ENCODE measurements around the gene SNCG. TPM values are rescaled to one million over a fixed set of nuclear protein-coding genes. Genes with fewer than 3 reads are reported as not detected.
A peak's percentile ranks its signal among the peaks of the same experiment; 100 is the strongest.
"Not testable (repeated sequence)": the region's sequence is repeated elsewhere in the genome, so short reads cannot be mapped to it uniquely, and the experiment has no call there.

Gene SNCG
- polyA plus RNA-seq, 2 donors = 19.1 to 74.0 TPM

GRCh38 chr10:86944471-86944870 is 13.9 kb upstream of the SNCG start:
- Histone ChIP-seq H3K4me3 (ENCODE audit: low read depth in 1 of 2, low read length in 2 of 2) (no peak overlapping the region), H3K27ac (ENCODE audit: low read depth in 2 of 2, low read length in 1 of 2) (no peak overlapping the region), H3K36me3 (ENCODE audit: control insufficient read depth in 2 of 2, insufficient read depth in 2 of 2, low read length in 1 of 2) (no peaks in the 10 kb centered on the region), H3K9me3 (ENCODE audit: control insufficient read depth in 2 of 2, insufficient read depth in 1 of 2, low read depth in 1 of 2, low read length in 1 of 2) (no peaks in the 10 kb centered on the region), H3K4me1 (ENCODE audit: control insufficient read depth in 2 of 2, insufficient read depth in 2 of 2, low read length in 1 of 2) (peaks cover 1 to 14% of the 10 kb centered on the region in 2 donors), H3K27me3 (ENCODE audit: control insufficient read depth in 1 of 2, insufficient read depth in 2 of 2, low read length in 2 of 2) (no peaks in the 10 kb centered on the region)

GRCh38 chr10:86944907-86945306 is 13.5 kb upstream of the SNCG start:
- Histone ChIP-seq H3K9me3 (ENCODE audit: control insufficient read depth in 2 of 2, insufficient read depth in 1 of 2, low read depth in 1 of 2, low read length in 1 of 2) (no peaks in the 10 kb centered on the region), H3K27ac (ENCODE audit: low read depth in 2 of 2, low read length in 1 of 2) (peak overlapping the region in 1 of 2 donors; percentile 7), H3K4me3 (ENCODE audit: low read depth in 1 of 2, low read length in 2 of 2) (no peak overlapping the region), H3K36me3 (ENCODE audit: control insufficient read depth in 2 of 2, insufficient read depth in 2 of 2, low read length in 1 of 2) (no peaks in the 10 kb centered on the region), H3K4me1 (ENCODE audit: control insufficient read depth in 2 of 2, insufficient read depth in 2 of 2, low read length in 1 of 2) (peaks cover 0 to 11% of the 10 kb centered on the region in 2 donors), H3K27me3 (ENCODE audit: control insufficient read depth in 1 of 2, insufficient read depth in 2 of 2, low read length in 2 of 2) (no peaks in the 10 kb centered on the region)
- WGBS, 2 donors = 88 to 97% methylated on average over 3 of the region's 3 CpGs

GRCh38 chr10:86945361-86946212 is 12.8 kb upstream of the SNCG start:
- Histone ChIP-seq H3K27me3 (ENCODE audit: control insufficient read depth in 1 of 2, insufficient read depth in 2 of 2, low read length in 2 of 2) (no peaks in the 10 kb centered on the region), H3K27ac (ENCODE audit: low read depth in 2 of 2, low read length in 1 of 2) (no peak overlapping the region), H3K36me3 (ENCODE audit: control insufficient read depth in 2 of 2, insufficient read depth in 2 of 2, low read length in 1 of 2) (no peaks in the 10 kb centered on the region), H3K4me1 (ENCODE audit: control insufficient read depth in 2 of 2, insufficient read depth in 2 of 2, low read length in 1 of 2) (peaks cover 0 to 11% of the 10 kb centered on the region in 2 donors), H3K9me3 (ENCODE audit: control insufficient read depth in 2 of 2, insufficient read depth in 1 of 2, low read depth in 1 of 2, low read length in 1 of 2) (no peaks in the 10 kb centered on the region), H3K4me3 (ENCODE audit: low read depth in 1 of 2, low read length in 2 of 2) (no peak overlapping the region)
- WGBS, 2 donors = 69 to 73% methylated on average over 18 of the region's 18 CpGs

GRCh38 chr10:86946213-86947155 is 11.9 kb upstream of the SNCG start:
- WGBS, 2 donors = 79 to 84% methylated on average over 13 of the region's 13 CpGs
- Histone ChIP-seq H3K36me3 (ENCODE audit: control insufficient read depth in 2 of 2, insufficient read depth in 2 of 2, low read length in 1 of 2) (no peaks in the 10 kb centered on the region), H3K27me3 (ENCODE audit: control insufficient read depth in 1 of 2, insufficient read depth in 2 of 2, low read length in 2 of 2) (no peaks in the 10 kb centered on the region), H3K4me1 (ENCODE audit: control insufficient read depth in 2 of 2, insufficient read depth in 2 of 2, low read length in 1 of 2) (peaks cover 0 to 11% of the 10 kb centered on the region in 2 donors), H3K4me3 (ENCODE audit: low read depth in 1 of 2, low read length in 2 of 2) (no peak overlapping the region), H3K9me3 (ENCODE audit: control insufficient read depth in 2 of 2, insufficient read depth in 1 of 2, low read depth in 1 of 2, low read length in 1 of 2) (no peaks in the 10 kb centered on the region), H3K27ac (ENCODE audit: low read depth in 2 of 2, low read length in 1 of 2) (no peak overlapping the region)

GRCh38 chr10:86947806-86948205 is 10.6 kb upstream of the SNCG start:
- H3K9me3 ChIP-seq (ENCODE audit: control insufficient read depth in 2 of 2, insufficient read depth in 1 of 2, low read depth in 1 of 2, low read length in 1 of 2); H3K27ac ChIP-seq (ENCODE audit: low read depth in 2 of 2, low read length in 1 of 2); H3K4me3 ChIP-seq (ENCODE audit: low read depth in 1 of 2, low read length in 2 of 2); H3K27me3 ChIP-seq (ENCODE audit: control insufficient read depth in 1 of 2, insufficient read depth in 2 of 2, low read length in 2 of 2); H3K4me1 ChIP-seq (ENCODE audit: control insufficient read depth in 2 of 2, insufficient read depth in 2 of 2, low read length in 1 of 2); H3K36me3 ChIP-seq (ENCODE audit: control insufficient read depth in 2 of 2, insufficient read depth in 2 of 2, low read length in 1 of 2): not testable (repeated sequence)
- 92 to 94% methylated on average over 4 of the region's 4 CpGs for WGBS, 2 donors

GRCh38 chr10:86950349-86950748 is 8.1 kb upstream of the SNCG start:
- Histone ChIP-seq H3K36me3 (ENCODE audit: control insufficient read depth in 2 of 2, insufficient read depth in 2 of 2, low read length in 1 of 2) (no peaks in the 10 kb centered on the region), H3K27me3 (ENCODE audit: control insufficient read depth in 1 of 2, insufficient read depth in 2 of 2, low read length in 2 of 2) (no peaks in the 10 kb centered on the region), H3K4me1 (ENCODE audit: control insufficient read depth in 2 of 2, insufficient read depth in 2 of 2, low read length in 1 of 2) (peaks cover 0 to 8% of the 10 kb centered on the region in 2 donors), H3K9me3 (ENCODE audit: control insufficient read depth in 2 of 2, insufficient read depth in 1 of 2, low read depth in 1 of 2, low read length in 1 of 2) (peaks cover 0 to 3% of the 10 kb centered on the region in 2 donors), H3K4me3 (ENCODE audit: low read depth in 1 of 2, low read length in 2 of 2) (no peak overlapping the region), H3K27ac (ENCODE audit: low read depth in 2 of 2, low read length in 1 of 2) (no peak overlapping the region)
- WGBS, 2 donors = 49 to 63% methylated on average over 1 of the region's 1 CpG

GRCh38 chr10:86951184-86951761 is 7.1 kb upstream of the SNCG start:
- Histone ChIP-seq H3K9me3 (ENCODE audit: control insufficient read depth in 2 of 2, insufficient read depth in 1 of 2, low read depth in 1 of 2, low read length in 1 of 2) (peaks cover 0 to 3% of the 10 kb centered on the region in 2 donors), H3K36me3 (ENCODE audit: control insufficient read depth in 2 of 2, insufficient read depth in 2 of 2, low read length in 1 of 2) (no peaks in the 10 kb centered on the region), H3K27ac (ENCODE audit: low read depth in 2 of 2, low read length in 1 of 2) (peak overlapping the region; percentile 36 to 47), H3K27me3 (ENCODE audit: control insufficient read depth in 1 of 2, insufficient read depth in 2 of 2, low read length in 2 of 2) (no peaks in the 10 kb centered on the region), H3K4me3 (ENCODE audit: low read depth in 1 of 2, low read length in 2 of 2) (no peak overlapping the region), H3K4me1 (ENCODE audit: control insufficient read depth in 2 of 2, insufficient read depth in 2 of 2, low read length in 1 of 2) (peaks cover 0 to 8% of the 10 kb centered on the region in 2 donors)

GRCh38 chr10:86952106-86952505 is 6.3 kb upstream of the SNCG start:
- Histone ChIP-seq H3K4me3 (ENCODE audit: low read depth in 1 of 2, low read length in 2 of 2) (no peak overlapping the region), H3K27ac (ENCODE audit: low read depth in 2 of 2, low read length in 1 of 2) (peak overlapping the region; percentile 43 to 47), H3K36me3 (ENCODE audit: control insufficient read depth in 2 of 2, insufficient read depth in 2 of 2, low read length in 1 of 2) (no peaks in the 10 kb centered on the region), H3K27me3 (ENCODE audit: control insufficient read depth in 1 of 2, insufficient read depth in 2 of 2, low read length in 2 of 2) (no peaks in the 10 kb centered on the region), H3K9me3 (ENCODE audit: control insufficient read depth in 2 of 2, insufficient read depth in 1 of 2, low read depth in 1 of 2, low read length in 1 of 2) (peaks cover 0 to 3% of the 10 kb centered on the region in 2 donors), H3K4me1 (ENCODE audit: control insufficient read depth in 2 of 2, insufficient read depth in 2 of 2, low read length in 1 of 2) (peaks cover 0 to 8% of the 10 kb centered on the region in 2 donors)
- 85 to 91% methylated on average over 7 of the region's 7 CpGs for WGBS, 2 donors

- not testable (repeated sequence) for H3K9me3 ChIP-seq (ENCODE audit: control insufficient read depth in 2 of 2, insufficient read depth in 1 of 2, low read depth in 1 of 2, low read length in 1 of 2); H3K4me1 ChIP-seq (ENCODE audit: control insufficient read depth in 2 of 2, insufficient read depth in 2 of 2, low read length in 1 of 2); H3K27me3 ChIP-seq (ENCODE audit: control insufficient read depth in 1 of 2, insufficient read depth in 2 of 2, low read length in 2 of 2); H3K27ac ChIP-seq (ENCODE audit: low read depth in 2 of 2, low read length in 1 of 2); H3K4me3 ChIP-seq (ENCODE audit: low read depth in 1 of 2, low read length in 2 of 2); H3K36me3 ChIP-seq (ENCODE audit: control insufficient read depth in 2 of 2, insufficient read depth in 2 of 2, low read length in 1 of 2)
- WGBS, 2 donors = 97% methylated on average over 10 of the region's 10 CpGs
Measured at GRCh38 chr10:86952697-86953096, 5.7 kb upstream of the SNCG start.

Measured in esophagus (tissue), 2 donors.